ENCODE measurements around the gene MIEF1. TPM values are rescaled to one million over a fixed set of nuclear protein-coding genes. Genes with fewer than 3 reads are reported as not detected.

Gene MIEF1
- total and polyA plus RNA-seq, 2 of the 8 experiments (the other 6 are each of a cell fraction or from before 2014, with no cell fraction given), result 16.8 to 32.7 TPM

DNA sequence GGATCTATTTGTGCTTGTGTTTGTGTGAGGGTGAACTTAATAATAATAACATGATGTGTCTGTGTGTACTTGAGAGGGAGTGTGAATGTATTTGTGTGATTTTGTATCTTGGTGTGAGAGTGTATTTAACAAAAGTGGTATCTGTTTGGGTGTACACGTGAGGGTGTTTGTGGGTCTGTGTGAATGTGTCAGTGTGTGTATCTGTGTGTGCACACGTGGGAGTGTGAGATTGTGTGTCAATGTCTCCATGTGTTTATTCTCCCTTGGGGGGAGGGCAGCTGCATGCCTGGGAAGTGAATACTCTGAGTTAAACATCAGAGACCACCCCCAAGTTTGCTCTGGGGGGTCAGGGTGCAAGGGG lies 45.5 kb downstream of the MIEF1 start:
- Histone ChIP-seq H2BK15ac (ENCODE audit: low read length) (no peak overlapping the region), H3K18ac (ENCODE audit: extremely low read depth, low read length) (no peak overlapping the region), H3K79me2 (ENCODE audit: control insufficient read depth in 1 of 2, insufficient read depth in 2 of 2, low read length in 2 of 2) (no peaks in the 10 kb centered on the region), H3K56ac (replicated peaks; ENCODE audit: insufficient read length, low read depth, low read length) (no peak overlapping the region), H3K23ac (ENCODE audit: insufficient read length) (no peak overlapping the region), H2BK5ac (ENCODE audit: low read depth, low read length) (no peak overlapping the region), H2AFZ (ENCODE audit: low read length) (no peak overlapping the region), H3K23me2 (ENCODE audit: low read depth, low read length) (no peaks in the 10 kb centered on the region; the same call in 1 of the 2 replicates), H3K9ac (replicated peaks in 1 of 4; ENCODE audit: extremely low read depth in 1 of 4, low read depth in 3 of 4, low read length in 3 of 4) (no peak overlapping the region), H3K4ac (replicated peaks; ENCODE audit: insufficient read length, low read depth, low read length) (no peak overlapping the region), H3K27me3 (replicated peaks in 1 of 4; ENCODE audit: control insufficient read depth in 3 of 4, extremely low read depth in 1 of 4, insufficient read depth in 3 of 4, low read length in 3 of 4) (peaks cover 0 to 15% (median 11%) of the 10 kb centered on the region in 4 experiments; a peak in 6 of 7 replicates), H4K20me1 (replicated peaks in 1 of 2; ENCODE audit: control insufficient read depth in 1 of 2, insufficient read depth in 2 of 2, low read length in 2 of 2) (peaks cover 0 to 3% of the 10 kb centered on the region in 2 experiments), H2AK5ac (ENCODE audit: low read depth, low read length) (no peak overlapping the region), H4K5ac (ENCODE audit: insufficient read length, low read depth, low read length) (no peak overlapping the region), H3K4me2 (ENCODE audit: insufficient read depth in 1 of 2, low read depth in 2 of 2, low read length in 2 of 2) (no peak overlapping the region), H2BK120ac (replicated peaks; ENCODE audit: low read depth, low read length) (no peak overlapping the region), H2BK12ac (ENCODE audit: low read depth, low read length) (no peak overlapping the region), H3K36me3 (ENCODE audit: control insufficient read depth in 2 of 4, insufficient read depth in 4 of 4, low read length in 3 of 4) (no peaks in the 10 kb centered on the region), H2BK20ac (ENCODE audit: low read length) (no peak overlapping the region), H4K91ac (replicated peaks; ENCODE audit: insufficient read length, low read length) (no peak overlapping the region), H4K8ac (ENCODE audit: extremely low read depth, insufficient read depth, low read length) (no peak overlapping the region), H3K14ac (ENCODE audit: insufficient read length) (no peak overlapping the region), H3K4me3 (ENCODE audit: extremely low read depth in 1 of 4, insufficient read depth in 2 of 4, low read depth in 3 of 4, low read length in 4 of 4) (no peak overlapping the region), H3K79me1 (ENCODE audit: low read depth, low read length) (no peaks in the 10 kb centered on the region), H3K27ac (ENCODE audit: low read depth, low read length) (no peak overlapping the region), H3K4me1 (replicated peaks in 1 of 4; ENCODE audit: control insufficient read depth in 3 of 4, insufficient read depth in 4 of 4, low read length in 3 of 4) (no peaks in the 10 kb centered on the region; a peak in 2 of 7 replicates), H3K9me3 (ENCODE audit: insufficient read depth in 2 of 2, low read depth in 1 of 2, low read length in 1 of 2) (no peaks in the 10 kb centered on the region)
- FAIRE-seq, result no peak
- DNase-seq (ENCODE audit: low read depth in 1 of 2, low spot score in 2 of 2), result no peak
- CTCF ChIA-PET (ENCODE audit: partially characterized antibody), result interaction anchor here (1.0 to 8.2 kb wide), 4 partner anchors 12 to 489 kb away, joined by 3 to 50 read pairs (median 5); no protein-coding TSS in a partner anchor
- POLR2A ChIA-PET (ENCODE audit: partially characterized antibody), result interaction anchor here (1.1 kb wide), 1 partner anchor 24 kb away, joined by 4 read pairs; no protein-coding TSS in a partner anchor
- WGBS, 2 experiments (ENCODE audit: extremely low coverage in 1 of 2, insufficient coverage in 1 of 2, insufficient read length in 1 of 2, insufficient replicate concordance in 2 of 2, low coverage in 1 of 2, low lambda C conversion rate in 2 of 2, missing lambda C conversion rate in 1 of 2), result 71% methylated on average over 2 of the region's 2 CpGs; no CpG with 5 or more reads in 1 of the 2 experiments
- no peak for TF ChIP-seq BCL11A (IDR thresholded peaks at IDR 0.05; ENCODE audit: low read depth in 2 of 2, low read length in 2 of 2)
- TF ChIP-seq RBBP5 (IDR thresholded peaks at IDR 0.05; ENCODE audit: borderline replicate concordance, low read depth, low read length), result no peak
- no peak for TF ChIP-seq KDM4A (IDR thresholded peaks at IDR 0.05; ENCODE audit: low read depth, low read length, severe bottlenecking)
- no peak for TF ChIP-seq BACH1 (IDR thresholded peaks at IDR 0.05; ENCODE audit: low read length)
- no peak for TF ChIP-seq CBX5 (IDR thresholded peaks at IDR 0.05; ENCODE audit: low read depth, low read length)
- no peak for TF ChIP-seq CHD1 (IDR thresholded peaks at IDR 0.05; ENCODE audit: low read depth, low read length)
